SH-SY5Y (cell line): ENCODE data around the gene FCHSD2.

Experiments used
- GATA2 ChIP-seq: IDR thresholded peaks from 2 replicates; pipeline ENCODE4 v1.6.1; 2011; ENCODE audit warnings: mild to moderate bottlenecking, low read depth, low read length
- GATA3 ChIP-seq: IDR thresholded peaks from 2 replicates; pipeline ENCODE4 v1.6.1; 2011; ENCODE audit warnings: low read depth, mild to moderate bottlenecking, low read length, moderate library complexity

DNA sequence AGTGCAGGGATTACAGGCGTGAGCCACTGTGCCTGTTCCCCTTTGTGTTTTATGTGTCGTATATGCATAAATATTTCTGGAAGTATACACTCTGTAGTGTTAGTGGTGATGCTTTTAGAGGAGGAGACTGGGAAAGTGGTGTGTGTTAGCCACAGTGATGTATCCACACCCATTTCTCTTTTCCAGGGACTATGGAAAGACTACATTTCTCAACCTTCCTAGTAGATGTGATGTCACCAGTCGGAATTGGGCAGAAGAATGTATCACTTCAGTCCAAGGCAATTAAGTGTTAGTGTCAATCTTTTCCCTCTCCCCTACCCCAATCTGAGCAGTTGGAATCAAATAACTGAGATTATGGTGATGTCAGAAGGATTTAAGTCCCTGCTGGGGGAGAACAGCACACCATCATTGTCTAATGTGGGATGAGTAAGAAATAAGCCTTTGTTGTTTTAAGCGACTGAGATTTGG, 333.8 kb downstream of the FCHSD2 start:
- TF ChIP-seq GATA2 (no peak), GATA3 (no peak)
